ENCODE data around the gene GSPT1. TPM values are rescaled to one million over a fixed set of nuclear protein-coding genes. Genes with fewer than 3 reads are reported as not detected.

The GSPT1 gene
- 80.4 and 81.9 TPM in 2 replicates for total RNA-seq

GRCh38 chr16:11915644-11916523 is at the start of gene GSPT1:
Gene GSPT1, minus strand, starts transcription at chr16:11915956. Its CDS starts 236 bp downstream, at chr16:11915720.

GRCh38 chr16:11964761-11965551 is 49.2 kb upstream of the GSPT1 start, which contains the start of gene TNFRSF17:
Gene TNFRSF17, plus strand, starts transcription at chr16:11965210. Its CDS starts 115 bp downstream, at chr16:11965325.

GRCh38 chr16:11941945-11942344 is 26.2 kb upstream of the GSPT1 start, which contains the start of gene NPIPB2:
Gene NPIPB2, minus strand, starts transcription at chr16:11942045. Its CDS starts 0 bp downstream, at chr16:11942045.

GRCh38 chr16:11851294-11852091 is 64.3 kb downstream of the GSPT1 start, which contains the start of gene RSL1D1:
Gene RSL1D1, minus strand, starts transcription at chr16:11851542. Its CDS starts 30 bp downstream, at chr16:11851512.

Other genes starting within 250 kb of the GSPT1 start
- 27.0 and 32.6 TPM in 2 replicates for gene SNN, start 247.5 kb downstream of the GSPT1 start, total RNA-seq
- gene TXNDC11, start 173.1 kb downstream of the GSPT1 start, total RNA-seq = 23.9 and 26.0 TPM in 2 replicates
- gene ZC3H7A, start 118.7 kb downstream of the GSPT1 start, total RNA-seq = 19.3 and 35.8 TPM in 2 replicates
- 120 and 158 TPM in 2 replicates for gene RSL1D1, start 64.4 kb downstream of the GSPT1 start, total RNA-seq
- gene NPIPB2, start 26.1 kb upstream of the GSPT1 start, total RNA-seq = 1.7 and 2.4 TPM in 2 replicates
- not detected in 2 replicates for gene TNFRSF17, start 49.3 kb upstream of the GSPT1 start, total RNA-seq
- gene SNX29, start 60.8 kb upstream of the GSPT1 start, total RNA-seq = 2.8 and 4.3 TPM in 2 replicates

Data from tracheal epithelial cell (primary cell).